MM.1S (cell line): ENCODE results near the gene DHRS7.

Experiments
- EZH2 ChIP-seq: fragments of 300-600 bp; sonication (generic); optimal IDR thresholded peaks from 2 replicates; pipeline ENCODE3; 2017; ENCODE audit warnings: low read depth, mild to moderate bottlenecking, antibody characterized with exemption, low read length, mixed read lengths
- EZH2phosphoT487 ChIP-seq: fragments of 300-600 bp; sonication (generic); IDR thresholded peaks from 2 replicates; pipeline ENCODE4 v1.6.1; 2018; ENCODE audit warnings: antibody characterized with exemption, low read length
- TF ChIP-seq, protein P1 (sequence below): fragments of 300-600 bp; sonication (generic); IDR thresholded peaks from 2 replicates; pipeline ENCODE4 v1.5.1; 2016; ENCODE audit warnings: antibody characterized with exemption, low read length, mixed read lengths

DNA sequence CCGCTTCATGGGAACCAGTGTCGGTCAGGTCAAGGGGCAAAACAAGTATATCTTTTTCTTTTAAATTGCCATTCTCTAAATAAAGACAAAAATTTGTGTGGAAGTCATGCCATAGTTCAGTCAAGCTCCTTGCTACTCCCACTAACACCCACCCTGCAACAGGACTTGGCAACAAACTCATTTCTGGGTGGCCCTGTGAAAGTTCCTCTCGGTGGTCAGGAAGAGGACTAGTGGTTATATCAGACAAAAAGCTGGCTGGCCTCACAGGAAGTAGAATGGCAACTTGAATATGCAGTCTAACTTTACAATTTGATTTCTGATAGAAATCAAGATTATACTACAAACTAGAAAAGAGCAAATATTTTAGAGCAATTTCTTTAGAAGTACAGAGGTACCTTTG lies 11.2 kb downstream of the DHRS7 start:
- TF ChIP-seq, protein P1, sequence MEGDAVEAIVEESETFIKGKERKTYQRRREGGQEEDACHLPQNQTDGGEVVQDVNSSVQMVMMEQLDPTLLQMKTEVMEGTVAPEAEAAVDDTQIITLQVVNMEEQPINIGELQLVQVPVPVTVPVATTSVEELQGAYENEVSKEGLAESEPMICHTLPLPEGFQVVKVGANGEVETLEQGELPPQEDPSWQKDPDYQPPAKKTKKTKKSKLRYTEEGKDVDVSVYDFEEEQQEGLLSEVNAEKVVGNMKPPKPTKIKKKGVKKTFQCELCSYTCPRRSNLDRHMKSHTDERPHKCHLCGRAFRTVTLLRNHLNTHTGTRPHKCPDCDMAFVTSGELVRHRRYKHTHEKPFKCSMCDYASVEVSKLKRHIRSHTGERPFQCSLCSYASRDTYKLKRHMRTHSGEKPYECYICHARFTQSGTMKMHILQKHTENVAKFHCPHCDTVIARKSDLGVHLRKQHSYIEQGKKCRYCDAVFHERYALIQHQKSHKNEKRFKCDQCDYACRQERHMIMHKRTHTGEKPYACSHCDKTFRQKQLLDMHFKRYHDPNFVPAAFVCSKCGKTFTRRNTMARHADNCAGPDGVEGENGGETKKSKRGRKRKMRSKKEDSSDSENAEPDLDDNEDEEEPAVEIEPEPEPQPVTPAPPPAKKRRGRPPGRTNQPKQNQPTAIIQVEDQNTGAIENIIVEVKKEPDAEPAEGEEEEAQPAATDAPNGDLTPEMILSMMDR = no peak
- TF ChIP-seq EZH2 (no peak), EZH2phosphoT487 (no peak)
